BJ (cell line): ENCODE data around the gene GRK2. TPM values are rescaled to one million over a fixed set of nuclear protein-coding genes. Genes with fewer than 3 reads are reported as not detected.
A peak's percentile ranks its signal among the peaks of the same experiment; 100 is the strongest.
"Not testable (repeated sequence)": the region's sequence is repeated elsewhere in the genome, so short reads cannot be mapped to it uniquely, and the experiment has no call there.

ENCODE experiments used
- CTCF ChIA-PET: fragments of 350-600 bp; formaldehyde crosslinking; extraction: SDS; loops from one replicate; lab custom pipeline; 2021; ENCODE audit warnings: antibody characterized with exemption, inconsistent platforms; lab: Yijun Ruan, JAX
- POLR2A ChIA-PET: fragments of 300-600 bp; sonication (Branson Sonifier 250); formaldehyde crosslinking; extraction: SDS; loops from one replicate; lab custom pipeline; 2021; ENCODE audit warnings: antibody characterized with exemption; lab: Charles Lee
- DNase-seq: peaks from one replicate; pipeline ENCODE4 v3.0.0-alpha.2; 2011; ENCODE audit warnings: low read depth
- H3K27me3 ChIP-seq: 2 replicates; pipeline ENCODE4 v1.6.0; 2011; ENCODE audit warnings: low read length; ENCODE audit not compliant: control insufficient read depth, insufficient read depth
- H3K36me3 ChIP-seq: 2 replicates; pipeline ENCODE4 v1.5.1; 2011; ENCODE audit warnings: low read length; ENCODE audit not compliant: control insufficient read depth, insufficient read depth
- H3K4me3 ChIP-seq: 2 replicates; pipeline ENCODE4 v1.5.1; 2011; ENCODE audit warnings: low read depth, mild to moderate bottlenecking, control low read depth, low read length
- polyA plus RNA-seq: library from polyadenylated mRNA; depleted of rRNA; stranded (reverse); fragments of >200 nt; gene quantifications from 2 replicates; pipeline ENCODE4 v1.2.3, GENCODE V29; 2011
- TF ChIP-seq, protein P1 (sequence below): IDR thresholded peaks from 2 replicates; pipeline ENCODE4 v1.5.1; 2011; ENCODE audit warnings: low read depth, mild to moderate bottlenecking, control low read depth, inconsistent platforms, low read length, moderate library complexity; ENCODE audit not compliant: insufficient read depth

Gene GRK2
- polyA plus RNA-seq, 1 experiment: 31.2 TPM

DNA sequence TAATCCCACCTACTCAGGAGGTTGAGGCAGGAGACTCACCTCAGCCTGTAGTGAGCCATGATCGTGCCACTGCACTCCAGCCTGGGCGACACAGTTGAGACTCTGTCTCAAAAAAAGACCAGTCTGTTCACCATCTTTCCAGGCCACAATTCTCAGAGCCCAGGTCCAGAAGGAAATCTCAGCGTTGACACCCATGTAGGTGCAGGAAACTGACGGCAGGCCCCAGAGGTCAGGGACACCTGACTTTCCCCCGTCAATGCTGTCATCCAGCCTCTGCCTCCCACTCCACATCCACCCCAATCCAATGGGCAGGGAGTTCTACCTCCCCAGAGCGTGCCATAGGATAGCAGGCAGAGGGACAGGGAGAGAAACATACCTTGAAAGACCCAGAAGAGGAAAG lies 5.9 kb upstream of the GRK2 start:
- Histone ChIP-seq H3K4me3 (no peak overlapping the region), H3K36me3 (peaks cover 15% of the 10 kb centered on the region), H3K27me3 (no peaks in the 10 kb centered on the region)
- TF ChIP-seq, protein P1, sequence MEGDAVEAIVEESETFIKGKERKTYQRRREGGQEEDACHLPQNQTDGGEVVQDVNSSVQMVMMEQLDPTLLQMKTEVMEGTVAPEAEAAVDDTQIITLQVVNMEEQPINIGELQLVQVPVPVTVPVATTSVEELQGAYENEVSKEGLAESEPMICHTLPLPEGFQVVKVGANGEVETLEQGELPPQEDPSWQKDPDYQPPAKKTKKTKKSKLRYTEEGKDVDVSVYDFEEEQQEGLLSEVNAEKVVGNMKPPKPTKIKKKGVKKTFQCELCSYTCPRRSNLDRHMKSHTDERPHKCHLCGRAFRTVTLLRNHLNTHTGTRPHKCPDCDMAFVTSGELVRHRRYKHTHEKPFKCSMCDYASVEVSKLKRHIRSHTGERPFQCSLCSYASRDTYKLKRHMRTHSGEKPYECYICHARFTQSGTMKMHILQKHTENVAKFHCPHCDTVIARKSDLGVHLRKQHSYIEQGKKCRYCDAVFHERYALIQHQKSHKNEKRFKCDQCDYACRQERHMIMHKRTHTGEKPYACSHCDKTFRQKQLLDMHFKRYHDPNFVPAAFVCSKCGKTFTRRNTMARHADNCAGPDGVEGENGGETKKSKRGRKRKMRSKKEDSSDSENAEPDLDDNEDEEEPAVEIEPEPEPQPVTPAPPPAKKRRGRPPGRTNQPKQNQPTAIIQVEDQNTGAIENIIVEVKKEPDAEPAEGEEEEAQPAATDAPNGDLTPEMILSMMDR: no peak
- no peak for DNase-seq
- ChIA-PET POLR2A (no interaction called here), CTCF (no interaction called here)

DNA sequence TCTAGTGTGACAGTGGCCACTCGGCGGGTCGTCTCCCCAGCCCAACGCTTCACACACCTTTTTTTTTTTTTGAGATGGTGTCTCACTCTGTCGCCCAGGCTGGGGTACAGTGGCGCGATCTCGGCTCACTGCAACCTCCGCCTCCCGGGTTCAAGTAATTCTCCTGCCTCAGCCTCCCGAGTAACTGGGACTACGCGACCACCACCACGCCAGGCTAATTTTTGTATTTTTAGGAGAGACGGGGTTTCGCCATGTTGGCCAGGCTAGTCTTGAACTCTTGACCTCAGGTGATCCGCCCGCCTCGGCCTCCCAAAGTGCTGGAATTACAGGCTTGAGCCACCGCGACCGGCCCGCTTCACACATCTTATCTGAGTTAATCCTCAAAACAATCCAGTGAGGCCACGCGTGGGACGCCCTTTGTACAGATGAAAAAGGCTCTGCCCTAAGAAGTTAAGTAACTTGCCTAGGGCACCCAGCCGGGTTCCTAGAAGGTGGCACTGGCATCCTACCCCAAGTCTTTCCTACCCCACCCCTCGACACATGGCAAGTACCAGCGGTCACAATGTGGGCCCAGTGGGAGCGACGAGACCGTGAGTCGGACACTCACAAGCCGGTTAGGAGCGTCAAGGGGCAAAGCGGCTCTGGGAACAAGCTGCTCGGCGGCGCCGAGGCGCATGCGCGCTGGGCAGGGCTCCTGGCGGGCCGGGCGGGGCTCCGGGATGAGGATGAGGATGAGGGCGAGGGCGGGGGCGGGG lies 5.2 kb upstream of the GRK2 start:
- not testable (repeated sequence) for DNase-seq, H3K36me3 ChIP-seq, H3K27me3 ChIP-seq
- ChIA-PET POLR2A (interaction anchor here (0.6 kb wide), 1 partner anchor 161 kb away, joined by 6 read pairs; no protein-coding TSS in a partner anchor), CTCF (interaction anchor here (0.9 to 4.9 kb wide), 17 partner anchors 8 to 211 kb away, joined by 3 to 133 read pairs (median 6); partner anchors contain the start of genes ANKRD13D and SSH3)
- peak overlapping the region; percentile 28 for H3K4me3 ChIP-seq

DNA sequence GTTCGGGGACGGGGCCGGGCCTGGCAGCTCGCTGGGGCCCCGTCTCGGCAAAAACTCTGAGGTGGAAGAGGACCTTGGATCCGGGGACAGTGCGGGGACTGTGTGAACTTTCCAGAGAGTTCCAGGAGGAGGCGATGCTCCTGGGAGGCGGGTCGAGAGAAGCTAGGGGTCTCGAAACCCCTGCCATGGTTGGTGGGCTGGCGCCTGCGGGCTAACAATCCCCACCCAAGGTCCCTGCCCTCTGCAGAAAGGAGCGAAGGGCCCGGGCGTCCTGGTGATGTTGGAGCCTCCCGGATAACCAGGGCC lies 4.7 kb upstream of the GRK2 start:
- Histone ChIP-seq H3K4me3 (peak overlapping the region; percentile 20), H3K27me3 (no peaks in the 10 kb centered on the region), H3K36me3 (peaks cover 3% of the 10 kb centered on the region)
- TF ChIP-seq, protein P1: peak; percentile 38
- ChIA-PET POLR2A (interaction anchor here (0.6 kb wide), 1 partner anchor 160 kb away, joined by 6 read pairs; no protein-coding TSS in a partner anchor), CTCF (interaction anchor here (0.8 to 4.9 kb wide), 26 partner anchors 9 to 211 kb away, joined by 3 to 133 read pairs (median 6); partner anchors contain the start of genes ANKRD13D and SSH3)
- DNase-seq: no peak

DNA sequence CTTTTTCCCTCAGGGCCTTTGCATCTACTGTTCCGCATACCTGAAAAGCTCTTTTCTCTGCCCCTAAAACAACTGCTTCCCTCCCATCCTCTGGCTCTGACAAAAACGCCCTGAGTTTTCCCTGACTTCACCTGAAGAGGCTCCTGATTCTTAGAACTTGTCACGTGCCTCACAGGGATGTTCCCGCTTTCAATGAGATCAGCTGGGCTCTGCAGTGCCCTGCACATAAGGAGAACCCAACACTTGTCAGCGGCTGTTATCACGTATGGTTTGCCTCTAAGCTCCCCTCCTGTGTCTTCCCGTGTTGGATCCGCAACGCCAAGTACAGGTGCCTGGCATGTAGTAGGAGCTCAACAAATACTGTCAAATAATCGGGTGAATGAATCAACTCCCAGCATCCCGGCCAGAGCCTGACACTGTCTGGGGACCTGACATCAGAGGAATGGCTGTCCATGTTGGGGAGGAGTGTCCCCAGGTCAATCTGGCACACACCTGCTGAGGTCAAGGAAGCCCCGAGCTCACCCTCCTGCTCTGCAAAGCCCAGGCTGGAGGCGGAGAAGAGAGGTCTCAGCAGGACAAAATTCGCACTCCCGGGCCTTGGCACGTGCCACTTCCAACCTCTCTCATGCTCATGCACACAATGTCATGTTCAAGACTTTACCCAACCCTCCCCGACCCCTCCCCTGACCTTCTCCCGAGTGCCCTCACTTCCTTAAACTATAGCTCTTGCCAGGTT lies 4.2 kb upstream of the GRK2 start:
- H3K27me3 ChIP-seq: no peaks in the 10 kb centered on the region
- ChIA-PET CTCF (interaction anchor here (0.7 to 4.9 kb wide), 31 partner anchors 9 to 212 kb away, joined by 3 to 133 read pairs (median 5); partner anchors contain the start of genes ANKRD13D and SSH3), POLR2A (interaction anchor here (0.6 kb wide), 1 partner anchor 21 kb away, joined by 5 read pairs; no protein-coding TSS in a partner anchor)
- TF ChIP-seq, protein P1: no peak
- no peak for DNase-seq
- peaks cover 2% of the 10 kb centered on the region for H3K36me3 ChIP-seq
- no peak overlapping the region for H3K4me3 ChIP-seq

DNA sequence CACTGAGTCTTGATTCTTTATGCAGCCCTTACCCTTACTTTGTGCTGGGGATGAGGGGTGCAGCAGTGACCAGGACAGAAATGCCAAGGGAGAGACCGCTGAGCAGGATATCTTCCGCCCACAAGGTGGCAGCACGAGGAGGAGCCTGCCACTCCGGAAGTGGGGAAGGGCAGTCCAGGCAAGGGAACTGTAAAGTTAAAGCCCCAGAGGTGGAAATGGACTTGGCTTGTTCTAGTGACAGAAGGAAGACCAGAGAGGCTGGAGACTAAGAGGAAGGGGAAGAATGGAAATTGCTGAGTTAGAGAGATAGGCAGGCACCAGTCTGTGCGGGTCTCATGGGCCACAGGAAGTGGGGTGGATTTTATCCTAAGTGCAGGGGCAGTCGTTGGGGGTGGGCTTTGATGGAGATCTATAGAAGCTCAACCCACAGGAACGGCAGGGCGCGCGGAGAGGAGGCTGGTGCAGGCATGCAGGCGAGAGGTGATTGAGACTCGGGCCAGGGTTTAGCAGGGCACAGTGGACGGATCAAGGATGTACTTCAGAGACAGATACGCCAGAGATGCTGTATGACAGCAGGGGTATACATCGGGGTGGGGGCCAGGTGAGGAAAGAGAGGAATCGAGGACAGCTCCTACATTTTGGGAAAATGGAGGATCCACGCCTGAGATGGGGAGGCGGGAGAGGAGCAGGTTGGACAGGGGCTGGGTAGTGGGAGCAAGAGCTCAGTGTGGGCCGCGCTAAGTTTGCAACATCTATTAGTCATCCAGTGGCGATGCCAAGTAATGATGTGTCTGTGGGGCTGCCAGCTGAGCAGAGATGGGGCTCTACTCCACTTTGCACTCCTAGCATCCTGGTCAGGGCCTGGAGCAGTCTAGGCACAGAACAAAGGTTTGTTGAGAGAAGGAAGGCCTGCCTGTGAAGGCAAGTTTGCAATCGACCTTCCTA lies 3.3 kb upstream of the GRK2 start:
- no peak for DNase-seq
- ChIA-PET CTCF (interaction anchor here (0.5 to 4.9 kb wide), 33 partner anchors 9 to 213 kb away, joined by 3 to 133 read pairs (median 5); partner anchors contain the start of genes ANKRD13D and SSH3), POLR2A (interaction anchor here (0.6 kb wide), 1 partner anchor 20 kb away, joined by 5 read pairs; no protein-coding TSS in a partner anchor)
- Histone ChIP-seq H3K27me3 (no peaks in the 10 kb centered on the region), H3K36me3 (peaks cover 1% of the 10 kb centered on the region), H3K4me3 (no peak overlapping the region)
- TF ChIP-seq, protein P1: peak; percentile 89
